ENCODE measurements around the gene SKAP1.

DNA sequence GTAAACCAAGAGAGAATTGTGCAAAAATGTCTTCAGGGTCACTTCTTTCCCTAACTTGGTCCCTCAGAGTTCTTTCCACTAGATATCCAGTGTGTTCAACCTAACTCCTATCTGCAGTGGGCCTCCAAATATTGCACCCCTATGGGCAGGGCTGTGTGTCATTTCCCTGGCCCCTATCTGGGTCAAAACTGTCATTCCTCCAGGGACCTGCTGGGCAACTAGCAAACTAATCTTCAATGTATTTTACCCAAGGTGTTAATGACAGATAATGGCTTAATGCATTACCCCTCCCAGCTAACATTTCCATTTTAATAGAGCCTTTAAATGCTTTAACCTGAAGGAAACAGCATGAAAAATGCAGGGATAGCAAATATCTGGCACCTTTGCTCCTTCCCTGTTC lies 25.8 kb upstream of the SKAP1 start:
- TF ChIP-seq, protein P1, sequence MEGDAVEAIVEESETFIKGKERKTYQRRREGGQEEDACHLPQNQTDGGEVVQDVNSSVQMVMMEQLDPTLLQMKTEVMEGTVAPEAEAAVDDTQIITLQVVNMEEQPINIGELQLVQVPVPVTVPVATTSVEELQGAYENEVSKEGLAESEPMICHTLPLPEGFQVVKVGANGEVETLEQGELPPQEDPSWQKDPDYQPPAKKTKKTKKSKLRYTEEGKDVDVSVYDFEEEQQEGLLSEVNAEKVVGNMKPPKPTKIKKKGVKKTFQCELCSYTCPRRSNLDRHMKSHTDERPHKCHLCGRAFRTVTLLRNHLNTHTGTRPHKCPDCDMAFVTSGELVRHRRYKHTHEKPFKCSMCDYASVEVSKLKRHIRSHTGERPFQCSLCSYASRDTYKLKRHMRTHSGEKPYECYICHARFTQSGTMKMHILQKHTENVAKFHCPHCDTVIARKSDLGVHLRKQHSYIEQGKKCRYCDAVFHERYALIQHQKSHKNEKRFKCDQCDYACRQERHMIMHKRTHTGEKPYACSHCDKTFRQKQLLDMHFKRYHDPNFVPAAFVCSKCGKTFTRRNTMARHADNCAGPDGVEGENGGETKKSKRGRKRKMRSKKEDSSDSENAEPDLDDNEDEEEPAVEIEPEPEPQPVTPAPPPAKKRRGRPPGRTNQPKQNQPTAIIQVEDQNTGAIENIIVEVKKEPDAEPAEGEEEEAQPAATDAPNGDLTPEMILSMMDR (IDR thresholded peaks at IDR 0.05), result no peak
- TF ChIP-seq POLR2AphosphoS5 (IDR thresholded peaks at IDR 0.05), result no peak

Measured in upper lobe of left lung (tissue), 4 donors.